Mucosa of descending colon (tissue), 3 donors: ENCODE measurements around the gene EXOC6B. TPM values are rescaled to one million over a fixed set of nuclear protein-coding genes. Genes with fewer than 3 reads are reported as not detected.
A peak's percentile ranks its signal among the peaks of the same experiment; 100 is the strongest.

Source experiments
- ATAC-seq: fragments of 200-7000 bp; cut with Tn5 transposase; one replicate; pipeline ENCODE4 v1.9.1; 2020; ENCODE audit warnings: mild to moderate bottlenecking, moderate library complexity
- DNase-seq, 3 donors: peaks; one replicate each; pipeline ENCODE4 v3.0.0-alpha.2; 2020
- H3K36me3 ChIP-seq: fragments of 200-600 bp; one replicate; pipeline ENCODE4 v1.8.0; 2021; ENCODE audit warnings: low read depth, mild to moderate bottlenecking
- H3K4me1 ChIP-seq: fragments of 200-600 bp; one replicate; pipeline ENCODE4 v1.8.0; 2021; ENCODE audit warnings: low read depth, mild to moderate bottlenecking
- H3K4me3 ChIP-seq: fragments of 200-600 bp; one replicate; pipeline ENCODE4 v1.8.0; 2021; ENCODE audit warnings: mild to moderate bottlenecking
- H3K9me3 ChIP-seq: fragments of 200-600 bp; one replicate; pipeline ENCODE4 v1.8.0; 2021; ENCODE audit warnings: mild to moderate bottlenecking
- CTCF ChIP-seq: fragments of 200-600 bp; IDR thresholded peaks from one replicate; pipeline ENCODE4 v1.8.0; 2022; ENCODE audit warnings: antibody characterized with exemption, mild to moderate bottlenecking
- intact Hi-C, 2 donors: fragments of 100-400 bp; cut with DNase I in 1 of 2; cut with micrococcal nuclease in 1 of 2; formaldehyde crosslinking; loops; one replicate each; pipeline versions ENCODE4 v1.11.0 to v1.11.1; 2022; cut with DNase I, micrococcal nuclease
- total RNA-seq, 3 donors: library from RNA; stranded (reverse); fragmentation: NEBNext Ultra II Directional in 2 of 3; extraction: Animal tissue kit (Norgen Biotek cat#: 25700) in 2 of 3; gene quantifications; one replicate each; pipeline versions ENCODE4 v1.2.1 to v1.2.4, GENCODE V29; 2021 to 2023
- donor health status: DM: no; HTN: no; CAD: no; lungs with moderate emphysema.
- donor health status: DM: no; HTN: no; CAD: no.
- donor health status: DM: no; HTN: yes; CAD: no.

Gene EXOC6B
- total RNA-seq, 3 donors from 2014 or later, result 19.4 to 52.4 (median 28.8) TPM

GRCh38 chr2:72263776-72264060 is 562.1 kb downstream of the EXOC6B start:
- DNase-seq, result peak in 1 of 3 donors; percentile 32
- Histone ChIP-seq H3K36me3 (no peaks in the 10 kb centered on the region), H3K9me3 (no peaks in the 10 kb centered on the region), H3K4me1 (peaks cover 5% of the 10 kb centered on the region), H3K4me3 (no peak overlapping the region)
- no peak for TF ChIP-seq CTCF
- intact Hi-C loops, result no loop called here
- ATAC-seq, result peak; percentile 59

- intact Hi-C loops, result no loop called here
- DNase-seq (no peak), ATAC-seq (peak; percentile 29)
- no peak for TF ChIP-seq CTCF
- H3K4me3 ChIP-seq, result no peak overlapping the region
- H3K4me1 ChIP-seq, result peaks cover 5% of the 10 kb centered on the region
- no peaks in the 10 kb centered on the region for H3K36me3 ChIP-seq
- no peaks in the 10 kb centered on the region for H3K9me3 ChIP-seq
Observed at GRCh38 chr2:72263043-72263775, 562.6 kb downstream of the EXOC6B start.

- no peak overlapping the region for H3K4me3 ChIP-seq
- TF ChIP-seq CTCF, result no peak
- H3K9me3 ChIP-seq, result no peaks in the 10 kb centered on the region
- peaks cover 5% of the 10 kb centered on the region for H3K4me1 ChIP-seq
- no peaks in the 10 kb centered on the region for H3K36me3 ChIP-seq
- ATAC-seq, result no peak
- intact Hi-C loops, result no loop called here
- no peak for DNase-seq
Observed at GRCh38 chr2:72261076-72261475, 564.8 kb downstream of the EXOC6B start.

- no peak overlapping the region for H3K4me3 ChIP-seq
- intact Hi-C loops, result no loop called here
- no peak for DNase-seq
Observed at GRCh38 chr2:72255540-72255939, 570.3 kb downstream of the EXOC6B start.

GRCh38 chr2:72254831-72255451 is 570.9 kb downstream of the EXOC6B start:
- Histone ChIP-seq H3K36me3 (no peaks in the 10 kb centered on the region), H3K4me3 (no peak overlapping the region), H3K9me3 (no peaks in the 10 kb centered on the region), H3K4me1 (no peaks in the 10 kb centered on the region)
- no peak for TF ChIP-seq CTCF
- DNase-seq (no peak), ATAC-seq (no peak)
- intact Hi-C loops, result no loop called here

More at GRCh38 chr2:72255540-72255939, 570.3 kb downstream of the EXOC6B start:
- no peak for TF ChIP-seq CTCF
- Histone ChIP-seq H3K9me3 (no peaks in the 10 kb centered on the region), H3K4me1 (no peaks in the 10 kb centered on the region), H3K36me3 (no peaks in the 10 kb centered on the region)
- ATAC-seq, result no peak
